Caco-2 (cell line): ENCODE results near the gene HOXC9. TPM values are rescaled to one million over a fixed set of nuclear protein-coding genes. Genes with fewer than 3 reads are reported as not detected.

Experiments used
- BruUV-seq: library from RNA; stranded (reverse); fragments of 400-500 nt; replicated peaks from 2 replicates; lab custom pipeline; 2021; lab: Mats Ljungman, UMichigan
- CTCF ChIA-PET: fragments of 300-600 bp; sonication (Branson Sonifier 250); formaldehyde crosslinking; loops from one replicate; lab custom pipeline; 2022; ENCODE audit warnings: antibody characterized with exemption; lab: Charles Lee
- POLR2A ChIA-PET: fragments of 300-600 bp; sonication (Branson Sonifier 250); formaldehyde crosslinking; loops from one replicate; lab custom pipeline; 2022; ENCODE audit warnings: antibody characterized with exemption; lab: Charles Lee
- DNase-seq, 2 experiments: peaks; one replicate each; pipeline versions ENCODE4 v3.0.0 to v3.0.0-alpha.2; 2020 to 2022
- H3K27me3 ChIP-seq: replicated peaks from 2 replicates; pipeline ENCODE4 v1.6.0; 2011; ENCODE audit warnings: low read length; ENCODE audit not compliant: control insufficient read depth, insufficient read depth
- H3K36me3 ChIP-seq: 2 replicates; pipeline ENCODE4 v1.5.1; 2011; ENCODE audit warnings: low read length; ENCODE audit not compliant: control insufficient read depth, insufficient read depth
- H3K4me1 ChIP-seq: fragments of 250-450 bp; sonication (Bioruptor Pico); 2 replicates; pipeline ENCODE4 v1.5.1; 2020; ENCODE audit warnings: mild to moderate bottlenecking
- H3K4me3 ChIP-seq: 2 replicates; pipeline ENCODE4 v1.5.1; 2011; ENCODE audit warnings: low read depth, mild to moderate bottlenecking, control low read depth, low read length
- H3K9me3 ChIP-seq: fragments of 250-450 bp; sonication (Bioruptor Pico); 2 replicates; pipeline ENCODE4 v1.5.1; 2020; ENCODE audit warnings: mild to moderate bottlenecking, moderate library complexity
- H3K27ac Mint-ChIP-seq: one replicate; pipeline ENCODE4 v1.8.0; 2022; ENCODE audit warnings: mixed read lengths; ENCODE audit not compliant: unreplicated experiment
- H3K27me3 Mint-ChIP-seq: one replicate; pipeline ENCODE4 v1.8.0; 2022; ENCODE audit warnings: mixed read lengths; ENCODE audit not compliant: insufficient read depth, unreplicated experiment
- H3K36me3 Mint-ChIP-seq: one replicate; pipeline ENCODE4 v1.8.0; 2022; ENCODE audit warnings: mild to moderate bottlenecking, mixed read lengths; ENCODE audit not compliant: insufficient read depth, unreplicated experiment
- H3K4me1 Mint-ChIP-seq: one replicate; pipeline ENCODE4 v1.8.0; 2022; ENCODE audit warnings: low read depth, mixed read lengths; ENCODE audit not compliant: unreplicated experiment
- H3K4me3 Mint-ChIP-seq: one replicate; pipeline ENCODE4 v1.8.0; 2022; ENCODE audit warnings: mild to moderate bottlenecking, moderate library complexity, mixed read lengths; ENCODE audit not compliant: unreplicated experiment
- H3K9me3 Mint-ChIP-seq: one replicate; pipeline ENCODE4 v1.8.0; 2022; ENCODE audit warnings: mixed read lengths; ENCODE audit not compliant: unreplicated experiment
- CTCF ChIP-seq, 2 experiments: fragments of 200-600 bp in 1 of 2; IDR thresholded peaks; 1 replicate in 1 of 2; 2 replicates in 1 of 2; pipeline versions ENCODE4 v1.5.1 to v1.8.0; 2011 to 2022; ENCODE audit warnings: antibody characterized with exemption in 1 of 2, control low read depth in 1 of 2, inconsistent platforms in 1 of 2, low read depth in 1 of 2, low read length in 1 of 2, mild to moderate bottlenecking in 1 of 2, moderate library complexity in 1 of 2; ENCODE audit not compliant: insufficient read depth in 1 of 2, severe bottlenecking in 1 of 2, unreplicated experiment in 1 of 2
- intact Hi-C: fragments of 100-400 bp; cut with micrococcal nuclease; formaldehyde crosslinking; loops from one replicate; pipeline ENCODE4 v1.10.0; 2022; ENCODE audit not compliant: unreplicated experiment
- total RNA-seq: library from RNA; stranded (reverse); gene quantifications from 2 replicates; pipeline ENCODE4 v1.2.3, GENCODE V29; 2022

Gene HOXC9
- total RNA-seq, 1 experiment from 2014 or later = 2.9 TPM

GRCh38 chr12:53966385-53967133 is 33.4 kb upstream of the HOXC9 start:
- H3K4me1 ChIP-seq = 0 out of 2 replicates have a peak, but pooled peaks cover 5% of the 10 kb centered on the region
- no peak overlapping the region for H3K4me3 Mint-ChIP-seq

GRCh38 chr12:53967421-53967925 is 32.5 kb upstream of the HOXC9 start:
- TF ChIP-seq CTCF (IDR thresholded peaks at IDR 0.05; ENCODE audit: insufficient read depth in 1 of 2, low read depth in 1 of 2, low read length in 1 of 2, severe bottlenecking in 1 of 2, unreplicated experiment in 1 of 2) = no peak
- H3K36me3 ChIP-seq = no peaks in the 10 kb centered on the region
- Mint-ChIP-seq H3K9me3 (no peaks in the 10 kb centered on the region), H3K36me3 (no peaks in the 10 kb centered on the region), H3K27ac (no peak overlapping the region), H3K4me3 (no peak overlapping the region), H3K4me1 (peaks cover 23% of the 10 kb centered on the region), H3K27me3 (no peaks in the 10 kb centered on the region)
- DNase-seq = no peak
- H3K4me3 ChIP-seq = no peak overlapping the region
- no peaks in the 10 kb centered on the region for H3K9me3 ChIP-seq
- intact Hi-C loops = no loop called here
- ChIA-PET POLR2A (no interaction called here), CTCF (interaction anchor here (1.0 kb wide), 1 partner anchor 163 kb away, joined by 3 read pairs; no protein-coding TSS in a partner anchor)
- 0 out of 2 replicates have a peak, but pooled peaks cover 5% of the 10 kb centered on the region for H3K4me1 ChIP-seq
- no peaks in the 10 kb centered on the region for H3K27me3 ChIP-seq
- BruUV-seq = no TSS peak

More at GRCh38 chr12:53966385-53967133, 33.4 kb upstream of the HOXC9 start:
- Mint-ChIP-seq H3K4me1 (peaks cover 23% of the 10 kb centered on the region), H3K27ac (no peak overlapping the region), H3K36me3 (no peaks in the 10 kb centered on the region), H3K9me3 (no peaks in the 10 kb centered on the region), H3K27me3 (no peaks in the 10 kb centered on the region)
- H3K27me3 ChIP-seq = no peaks in the 10 kb centered on the region
- H3K4me3 ChIP-seq = no peak overlapping the region
- no peak for TF ChIP-seq CTCF (IDR thresholded peaks at IDR 0.05; ENCODE audit: insufficient read depth in 1 of 2, low read depth in 1 of 2, low read length in 1 of 2, severe bottlenecking in 1 of 2, unreplicated experiment in 1 of 2)
- no TSS peak for BruUV-seq
- intact Hi-C loops = no loop called here
- ChIA-PET CTCF (no interaction called here), POLR2A (no interaction called here)
- H3K9me3 ChIP-seq = no peaks in the 10 kb centered on the region
- no peak for DNase-seq
- no peaks in the 10 kb centered on the region for H3K36me3 ChIP-seq

GRCh38 chr12:53968214-53969127 is 31.5 kb upstream of the HOXC9 start:
- Histone ChIP-seq H3K27me3 (no peaks in the 10 kb centered on the region), H3K4me3 (no peak overlapping the region), H3K9me3 (no peaks in the 10 kb centered on the region), H3K4me1 (0 out of 2 replicates have a peak, but pooled peaks cover 5% of the 10 kb centered on the region), H3K36me3 (no peaks in the 10 kb centered on the region)
- H3K36me3 Mint-ChIP-seq = no peaks in the 10 kb centered on the region
- peaks cover 23% of the 10 kb centered on the region for H3K4me1 Mint-ChIP-seq
- POLR2A ChIA-PET = interaction anchor here (0.6 kb wide), 1 partner anchor 14 kb away, joined by 3 read pairs; the partner anchor contains the start of gene HOXC12
- no peak overlapping the region for H3K4me3 Mint-ChIP-seq
- TF ChIP-seq CTCF (IDR thresholded peaks at IDR 0.05; ENCODE audit: insufficient read depth in 1 of 2, low read depth in 1 of 2, low read length in 1 of 2, severe bottlenecking in 1 of 2, unreplicated experiment in 1 of 2) = no peak
- intact Hi-C loops = no loop called here
- no peaks in the 10 kb centered on the region for H3K9me3 Mint-ChIP-seq
- H3K27me3 Mint-ChIP-seq = no peaks in the 10 kb centered on the region
- CTCF ChIA-PET = interaction anchor here (0.6 to 1.0 kb wide), 2 partner anchors 99 to 164 kb away, joined by 3 read pairs; no protein-coding TSS in a partner anchor
- H3K27ac Mint-ChIP-seq = no peak overlapping the region
- BruUV-seq = no TSS peak
- no peak for DNase-seq
